HepG2 (cell line): ENCODE results near the gene MMP28. TPM values are rescaled to one million over a fixed set of nuclear protein-coding genes. Genes with fewer than 3 reads are reported as not detected.

ENCODE experiments used
- ATAC-seq: fragments of 200-7000 bp; cut with Tn5 transposase; 3 replicates; pipeline ENCODE4 v1.9.1; 2020; ENCODE audit warnings: mild to moderate bottlenecking, moderate library complexity
- BruUV-seq: library from RNA; stranded (reverse); fragments of 400-500 nt; replicated peaks from 2 replicates; lab custom pipeline; 2021; lab: Mats Ljungman, UMichigan
- CTCF ChIA-PET: fragments of 300-600 bp; formaldehyde crosslinking; extraction: SDS; loops from one replicate; lab custom pipeline; 2021; ENCODE audit warnings: low total read pairs, inconsistent platforms, low intra/inter-chr PET ratio; lab: Yijun Ruan, JAX
- POLR2A ChIA-PET: fragments of 350-600 bp; sonication (Branson Sonifier 250); formaldehyde crosslinking; loops from one replicate; lab custom pipeline; 2020; ENCODE audit warnings: antibody characterized with exemption, inconsistent platforms; lab: Yijun Ruan, JAX
- DNase-seq: peaks from one replicate; pipeline ENCODE4 v3.0.0-alpha.2; 2015; ENCODE audit warnings: low spot score
- FAIRE-seq: peaks from 3 replicates; lab custom pipeline; 2011; peaks lifted over from hg19 to GRCh38; lab: Jason Lieb, UNC
- H2AFZ ChIP-seq: one replicate; pipeline ENCODE4 v1.6.1; 2011; ENCODE audit warnings: low read length, inconsistent platforms
- H3K27ac ChIP-seq: fragments of 300-600 bp; 3 replicates; pipeline ENCODE4 v1.8.0; 2011; ENCODE audit warnings: mixed run types, mild to moderate bottlenecking, mixed read lengths, low read length, inconsistent platforms; ENCODE audit not compliant: insufficient read depth; ENCODE audit errors: extremely low read length
- H3K27me3 ChIP-seq, 2 experiments: fragments of 200-600 bp in 1 of 2; 2 replicates in 1 of 2; 3 replicates in 1 of 2; pipeline versions ENCODE4 v1.6.0 to v1.8.0; 2011; ENCODE audit warnings: low read length in 2 of 2, mild to moderate bottlenecking in 2 of 2, moderate library complexity in 2 of 2, inconsistent platforms in 1 of 2; ENCODE audit not compliant: insufficient read depth in 2 of 2, control insufficient read depth in 1 of 2
- H3K36me3 ChIP-seq, 2 experiments: fragments of 200-600 bp in 1 of 2; replicated peaks in 1 of 2; 2 replicates in 1 of 2; 3 replicates in 1 of 2; pipeline versions ENCODE4 v1.5.1 to v1.8.0; 2011; ENCODE audit warnings: low read length in 2 of 2, inconsistent platforms in 1 of 2; ENCODE audit not compliant: insufficient read depth in 2 of 2, control insufficient read depth in 1 of 2
- H3K4me1 ChIP-seq: 2 replicates; pipeline ENCODE4 v1.5.1; 2012; ENCODE audit warnings: low read length, inconsistent platforms; ENCODE audit not compliant: insufficient read depth
- H3K4me2 ChIP-seq: 2 replicates; pipeline ENCODE4 v1.6.0; 2011; ENCODE audit warnings: low read depth, low read length, inconsistent platforms
- H3K4me3 ChIP-seq, 3 experiments: fragments of 200-600 bp in 1 of 3; sonication (generic), shearing (Covaris generic) in 1 of 3; replicated peaks in 1 of 3; 2 replicates each; pipeline ENCODE4 v1.5.1; 2011 to 2016; ENCODE audit warnings: low read length in 3 of 3, inconsistent platforms in 2 of 3, low read depth in 2 of 3, mild to moderate bottlenecking in 2 of 3, control low read depth in 1 of 3, mixed read lengths in 1 of 3; ENCODE audit not compliant: insufficient read depth in 1 of 3
- H3K79me2 ChIP-seq: one replicate; pipeline ENCODE4 v1.6.1; 2011; ENCODE audit warnings: low read length, inconsistent platforms; ENCODE audit not compliant: insufficient read depth
- H3K9ac ChIP-seq: 2 replicates; pipeline ENCODE4 v1.6.0; 2011; ENCODE audit warnings: mild to moderate bottlenecking, low read depth, low read length, inconsistent platforms; ENCODE audit not compliant: insufficient read depth
- H3K9me3 ChIP-seq: 2 replicates; pipeline ENCODE4 v1.5.1; 2012; ENCODE audit warnings: mild to moderate bottlenecking, low read length
- H4K20me1 ChIP-seq: 2 replicates; pipeline ENCODE4 v1.6.0; 2011; ENCODE audit warnings: inconsistent platforms, mild to moderate bottlenecking, low read length, moderate library complexity; ENCODE audit not compliant: insufficient read depth
- EHMT2 ChIP-seq: fragments of 200-600 bp; sonication (generic); IDR thresholded peaks from 2 replicates; pipeline ENCODE4 v1.7.0; 2017; ENCODE audit warnings: antibody characterized with exemption, low read depth, low read length, borderline replicate concordance
- KLF13 ChIP-seq: sonication (generic); formaldehyde crosslinking; IDR thresholded peaks from 2 replicates; pipeline ENCODE4 v1.4.0; 2020; ENCODE audit warnings: mild to moderate bottlenecking, missing genetic modification reagents
- XRCC5 ChIP-seq: fragments of 200-400 bp; formaldehyde crosslinking; optimal IDR thresholded peaks from 2 replicates; pipeline ENCODE3; 2017; ENCODE audit warnings: mild to moderate bottlenecking, low read length
- ZNF329 ChIP-seq: sonication (generic); formaldehyde crosslinking; IDR thresholded peaks from 2 replicates; pipeline ENCODE4 v1.9.0; 2021; ENCODE audit warnings: low read depth, mild to moderate bottlenecking, missing genetic modification reagents
- ZNF562 ChIP-seq: sonication (generic); formaldehyde crosslinking; IDR thresholded peaks from 2 replicates; pipeline ENCODE4 v1.8.0; 2022; ENCODE audit warnings: missing genetic modification reagents, borderline replicate concordance
- ZNF672 ChIP-seq: sonication (generic); formaldehyde crosslinking; IDR thresholded peaks from 2 replicates; pipeline ENCODE4 v1.8.1; 2022; ENCODE audit warnings: missing genetic modification reagents
- ZNF703 ChIP-seq: sonication (generic); formaldehyde crosslinking; IDR thresholded peaks from 2 replicates; pipeline ENCODE4 v1.5.1; 2020; ENCODE audit warnings: missing genetic modification reagents, mild to moderate bottlenecking, moderate library complexity, borderline replicate concordance
- ZNF749 ChIP-seq: sonication (generic); formaldehyde crosslinking; IDR thresholded peaks from 2 replicates; pipeline ENCODE4 v1.8.0; 2022; ENCODE audit warnings: mild to moderate bottlenecking, missing genetic modification reagents, moderate library complexity, borderline replicate concordance
- WGBS: methylation state at CpG from one replicate; pipeline ENCODE4 v1.1.6; 2017; ENCODE audit warnings: low lambda C conversion rate; 5-methylcytosine and 5-hydroxymethylcytosine counted together
- in situ Hi-C: cut with HindIII; loops from 2 replicates; pipeline ENCODE4 v1.10.0; 2017; ENCODE audit warnings: low pct_unique_long_range_greater_than_20kb; ENCODE audit not compliant: extremely low pct_ligation_motif_present
- intact Hi-C: fragments of 100-400 bp; cut with micrococcal nuclease; formaldehyde crosslinking; loops from one replicate; pipeline ENCODE4 v1.10.0; 2022; ENCODE audit not compliant: unreplicated experiment
- polyA plus RNA-seq, 8 experiments: library from polyadenylated mRNA; depleted of rRNA in 3 of 8; stranded (reverse) in 7 of 8; unstranded in 1 of 8; fragments of >200 nt; fragmentation: Illumina TruSeq in 4 of 8; extraction: Trizol in 4 of 8; gene quantifications; 2 replicates each; pipeline versions ENCODE4 v1.2.1 to v1.2.3, GENCODE V29; 2011 to 2016; ENCODE audit warnings: low read depth in 4 of 8, missing spikeins in 1 of 8, mixed read lengths in 1 of 8; ENCODE audit not compliant: insufficient read depth in 1 of 8
- total RNA-seq, 5 experiments: library from RNA; depleted of rRNA; stranded (reverse); fragments of >200 nt; fragmentation: Illumina TruSeq; extraction: Trizol; gene quantifications; 2 replicates each; pipeline ENCODE4 v1.2.3, GENCODE V29; 2016; ENCODE audit warnings: low read depth in 1 of 5
- TF ChIP-seq, protein P1 (sequence below): sonication (generic); formaldehyde crosslinking; IDR thresholded peaks from 2 replicates; pipeline ENCODE4 v1.5.0; 2020; ENCODE audit warnings: missing genetic modification reagents
- TF ChIP-seq, protein P2 (sequence below): sonication (generic); formaldehyde crosslinking; IDR thresholded peaks from 2 replicates; pipeline ENCODE4 v1.5.1; 2020; ENCODE audit warnings: mild to moderate bottlenecking, missing genetic modification reagents, moderate library complexity
- TF ChIP-seq, protein P3 (sequence below): sonication (generic); formaldehyde crosslinking; IDR thresholded peaks from 2 replicates; pipeline ENCODE4 v1.5.0; 2020; ENCODE audit warnings: mild to moderate bottlenecking, missing genetic modification reagents, borderline replicate concordance
- TF ChIP-seq, protein P4 (sequence below): IDR thresholded peaks from 2 replicates; pipeline ENCODE4 v1.6.1; 2016; ENCODE audit warnings: missing compliant biosample characterization, missing genetic modification reagents, borderline replicate concordance
- TF ChIP-seq, protein P5 (sequence below): IDR thresholded peaks from 2 replicates; pipeline ENCODE4 v1.6.1; 2016; ENCODE audit warnings: low read depth, control low read depth

The MMP28 gene
- total and polyA plus RNA-seq, 2 of the 13 experiments (the other 11 are each of a cell fraction or from before 2014, with no cell fraction given), result not detected

DNA sequence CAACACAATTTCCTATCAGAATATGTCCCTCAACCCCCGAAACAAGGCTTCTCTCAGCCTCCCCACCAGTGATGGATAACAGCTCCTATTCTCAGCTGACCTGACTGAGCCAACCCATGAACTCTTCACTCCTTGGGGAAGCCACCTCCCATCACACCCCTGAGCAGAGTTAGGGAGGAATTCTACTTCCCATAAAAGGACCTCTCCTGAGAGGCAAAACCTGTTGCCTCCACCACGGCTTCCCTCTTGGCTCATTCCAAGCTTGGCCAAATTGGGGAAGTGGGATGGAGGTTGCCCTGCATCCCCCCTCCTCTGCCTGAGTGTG, 69.7 kb downstream of the MMP28 start:
- in situ Hi-C loops, result loop anchor here (25.0 kb wide), 1 partner anchor 413 kb away; no protein-coding TSS in a partner anchor
- Histone ChIP-seq H3K9ac (no peak overlapping the region), H3K4me2 (no peak overlapping the region), H3K9me3 (no peaks in the 10 kb centered on the region), H3K27me3 (no peaks in the 10 kb centered on the region), H3K79me2 (no peaks in the 10 kb centered on the region), H3K4me1 (peaks cover 23% of the 10 kb centered on the region), H4K20me1 (no peaks in the 10 kb centered on the region), H3K4me3 (no peak overlapping the region), H3K36me3 (peaks cover 10 to 38% of the 10 kb centered on the region in 2 experiments; a peak in 4 of 5 replicates), H3K27ac (no peak overlapping the region), H2AFZ (no peak overlapping the region)
- 100% methylated on average over 2 of the region's 2 CpGs for WGBS
- no peak for TF ChIP-seq ZNF672 (CRISPR knock-in tag)
- TF ChIP-seq, protein P1, sequence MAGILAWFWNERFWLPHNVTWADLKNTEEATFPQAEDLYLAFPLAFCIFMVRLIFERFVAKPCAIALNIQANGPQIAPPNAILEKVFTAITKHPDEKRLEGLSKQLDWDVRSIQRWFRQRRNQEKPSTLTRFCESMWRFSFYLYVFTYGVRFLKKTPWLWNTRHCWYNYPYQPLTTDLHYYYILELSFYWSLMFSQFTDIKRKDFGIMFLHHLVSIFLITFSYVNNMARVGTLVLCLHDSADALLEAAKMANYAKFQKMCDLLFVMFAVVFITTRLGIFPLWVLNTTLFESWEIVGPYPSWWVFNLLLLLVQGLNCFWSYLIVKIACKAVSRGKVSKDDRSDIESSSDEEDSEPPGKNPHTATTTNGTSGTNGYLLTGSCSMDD (CRISPR knock-in tag), result no peak
- TF ChIP-seq, protein P2, sequence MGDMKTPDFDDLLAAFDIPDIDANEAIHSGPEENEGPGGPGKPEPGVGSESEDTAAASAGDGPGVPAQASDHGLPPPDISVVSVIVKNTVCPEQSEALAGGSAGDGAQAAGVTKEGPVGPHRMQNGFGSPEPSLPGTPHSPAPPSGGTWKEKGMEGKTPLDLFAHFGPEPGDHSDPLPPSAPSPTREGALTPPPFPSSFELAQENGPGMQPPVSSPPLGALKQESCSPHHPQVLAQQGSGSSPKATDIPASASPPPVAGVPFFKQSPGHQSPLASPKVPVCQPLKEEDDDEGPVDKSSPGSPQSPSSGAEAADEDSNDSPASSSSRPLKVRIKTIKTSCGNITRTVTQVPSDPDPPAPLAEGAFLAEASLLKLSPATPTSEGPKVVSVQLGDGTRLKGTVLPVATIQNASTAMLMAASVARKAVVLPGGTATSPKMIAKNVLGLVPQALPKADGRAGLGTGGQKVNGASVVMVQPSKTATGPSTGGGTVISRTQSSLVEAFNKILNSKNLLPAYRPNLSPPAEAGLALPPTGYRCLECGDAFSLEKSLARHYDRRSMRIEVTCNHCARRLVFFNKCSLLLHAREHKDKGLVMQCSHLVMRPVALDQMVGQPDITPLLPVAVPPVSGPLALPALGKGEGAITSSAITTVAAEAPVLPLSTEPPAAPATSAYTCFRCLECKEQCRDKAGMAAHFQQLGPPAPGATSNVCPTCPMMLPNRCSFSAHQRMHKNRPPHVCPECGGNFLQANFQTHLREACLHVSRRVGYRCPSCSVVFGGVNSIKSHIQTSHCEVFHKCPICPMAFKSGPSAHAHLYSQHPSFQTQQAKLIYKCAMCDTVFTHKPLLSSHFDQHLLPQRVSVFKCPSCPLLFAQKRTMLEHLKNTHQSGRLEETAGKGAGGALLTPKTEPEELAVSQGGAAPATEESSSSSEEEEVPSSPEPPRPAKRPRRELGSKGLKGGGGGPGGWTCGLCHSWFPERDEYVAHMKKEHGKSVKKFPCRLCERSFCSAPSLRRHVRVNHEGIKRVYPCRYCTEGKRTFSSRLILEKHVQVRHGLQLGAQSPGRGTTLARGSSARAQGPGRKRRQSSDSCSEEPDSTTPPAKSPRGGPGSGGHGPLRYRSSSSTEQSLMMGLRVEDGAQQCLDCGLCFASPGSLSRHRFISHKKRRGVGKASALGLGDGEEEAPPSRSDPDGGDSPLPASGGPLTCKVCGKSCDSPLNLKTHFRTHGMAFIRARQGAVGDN (CRISPR knock-in tag), result no peak
- TF ChIP-seq, protein P3, sequence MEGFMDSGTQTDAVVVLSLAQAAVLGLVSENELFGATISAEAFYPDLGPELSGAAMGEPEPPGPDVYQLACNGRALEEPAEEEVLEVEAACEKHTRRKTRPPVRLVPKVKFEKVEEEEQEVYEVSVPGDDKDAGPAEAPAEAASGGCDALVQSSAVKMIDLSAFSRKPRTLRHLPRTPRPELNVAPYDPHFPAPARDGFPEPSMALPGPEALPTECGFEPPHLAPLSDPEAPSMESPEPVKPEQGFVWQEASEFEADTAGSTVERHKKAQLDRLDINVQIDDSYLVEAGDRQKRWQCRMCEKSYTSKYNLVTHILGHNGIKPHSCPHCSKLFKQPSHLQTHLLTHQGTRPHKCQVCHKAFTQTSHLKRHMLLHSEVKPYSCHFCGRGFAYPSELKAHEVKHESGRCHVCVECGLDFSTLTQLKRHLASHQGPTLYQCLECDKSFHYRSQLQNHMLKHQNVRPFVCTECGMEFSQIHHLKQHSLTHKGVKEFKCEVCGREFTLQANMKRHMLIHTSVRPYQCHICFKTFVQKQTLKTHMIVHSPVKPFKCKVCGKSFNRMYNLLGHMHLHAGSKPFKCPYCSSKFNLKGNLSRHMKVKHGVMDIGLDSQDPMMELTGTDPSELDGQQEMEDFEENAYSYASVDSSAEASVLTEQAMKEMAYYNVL, result no peak
- TF ChIP-seq ZNF329, result no peak
- TF ChIP-seq ZNF703 (CRISPR knock-in tag), result no peak
- no peak for TF ChIP-seq EHMT2
- TF ChIP-seq, protein P4, sequence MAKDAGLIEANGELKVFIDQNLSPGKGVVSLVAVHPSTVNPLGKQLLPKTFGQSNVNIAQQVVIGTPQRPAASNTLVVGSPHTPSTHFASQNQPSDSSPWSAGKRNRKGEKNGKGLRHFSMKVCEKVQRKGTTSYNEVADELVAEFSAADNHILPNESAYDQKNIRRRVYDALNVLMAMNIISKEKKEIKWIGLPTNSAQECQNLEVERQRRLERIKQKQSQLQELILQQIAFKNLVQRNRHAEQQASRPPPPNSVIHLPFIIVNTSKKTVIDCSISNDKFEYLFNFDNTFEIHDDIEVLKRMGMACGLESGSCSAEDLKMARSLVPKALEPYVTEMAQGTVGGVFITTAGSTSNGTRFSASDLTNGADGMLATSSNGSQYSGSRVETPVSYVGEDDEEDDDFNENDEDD, result no peak
- no peak for TF ChIP-seq XRCC5
- TF ChIP-seq KLF13 (CRISPR knock-in tag), result no peak
- TF ChIP-seq, protein P5, sequence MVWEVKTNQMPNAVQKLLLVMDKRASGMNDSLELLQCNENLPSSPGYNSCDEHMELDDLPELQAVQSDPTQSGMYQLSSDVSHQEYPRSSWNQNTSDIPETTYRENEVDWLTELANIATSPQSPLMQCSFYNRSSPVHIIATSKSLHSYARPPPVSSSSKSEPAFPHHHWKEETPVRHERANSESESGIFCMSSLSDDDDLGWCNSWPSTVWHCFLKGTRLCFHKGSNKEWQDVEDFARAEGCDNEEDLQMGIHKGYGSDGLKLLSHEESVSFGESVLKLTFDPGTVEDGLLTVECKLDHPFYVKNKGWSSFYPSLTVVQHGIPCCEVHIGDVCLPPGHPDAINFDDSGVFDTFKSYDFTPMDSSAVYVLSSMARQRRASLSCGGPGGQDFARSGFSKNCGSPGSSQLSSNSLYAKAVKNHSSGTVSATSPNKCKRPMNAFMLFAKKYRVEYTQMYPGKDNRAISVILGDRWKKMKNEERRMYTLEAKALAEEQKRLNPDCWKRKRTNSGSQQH, result no peak
- TF ChIP-seq ZNF562 (CRISPR knock-in tag), result no peak
- TF ChIP-seq ZNF749 (CRISPR knock-in tag), result no peak
- intact Hi-C loops, result no loop called here
- no peak for DNase-seq
- ChIA-PET CTCF (no interaction called here), POLR2A (interaction anchor here (1.1 kb wide), 1 partner anchor 12 kb away, joined by 5 read pairs; no protein-coding TSS in a partner anchor)
- BruUV-seq, result no TSS peak
- no peak for FAIRE-seq
- ATAC-seq, result no peak
